Osteocyte (in vitro differentiated cells): ENCODE data around the gene SIT1. TPM values are rescaled to one million over a fixed set of nuclear protein-coding genes. Genes with fewer than 3 reads are reported as not detected.
A peak's percentile ranks its signal among the peaks of the same experiment; 100 is the strongest.
"Not testable (repeated sequence)": the region's sequence is repeated elsewhere in the genome, so short reads cannot be mapped to it uniquely, and the experiment has no call there.

ENCODE experiments used
- DNase-seq: peaks from one replicate; pipeline ENCODE4 v3.0.0; 2021; ENCODE audit warnings: mixed read lengths; ENCODE audit not compliant: unreplicated experiment; ENCODE audit errors: extremely low spot score
- H3K27ac Mint-ChIP-seq: one replicate; pipeline ENCODE4 v1.8.0; 2021; ENCODE audit warnings: mild to moderate bottlenecking, mixed read lengths; ENCODE audit not compliant: unreplicated experiment
- H3K27me3 Mint-ChIP-seq: one replicate; pipeline ENCODE4 v1.8.0; 2021; ENCODE audit warnings: mixed read lengths; ENCODE audit not compliant: unreplicated experiment
- H3K36me3 Mint-ChIP-seq: one replicate; pipeline ENCODE4 v1.8.0; 2021; ENCODE audit warnings: mixed read lengths; ENCODE audit not compliant: unreplicated experiment
- H3K4me1 Mint-ChIP-seq: one replicate; pipeline ENCODE4 v1.8.0; 2021; ENCODE audit warnings: mixed read lengths; ENCODE audit not compliant: unreplicated experiment
- H3K4me3 Mint-ChIP-seq: one replicate; pipeline ENCODE4 v1.8.0; 2021; ENCODE audit warnings: mild to moderate bottlenecking, moderate library complexity, mixed read lengths; ENCODE audit not compliant: unreplicated experiment
- H3K9me3 Mint-ChIP-seq: one replicate; pipeline ENCODE4 v1.8.0; 2021; ENCODE audit warnings: mixed read lengths; ENCODE audit not compliant: unreplicated experiment
- CTCF ChIP-seq: fragments of 200-600 bp; sonication (generic); IDR thresholded peaks from 2 replicates; pipeline ENCODE4 v1.5.0; 2021; ENCODE audit warnings: antibody characterized with exemption, mild to moderate bottlenecking, moderate library complexity
- total RNA-seq: library from RNA; stranded (reverse); gene quantifications from 2 replicates; pipeline ENCODE4 v1.2.1, GENCODE V29; 2021

Gene SIT1
- total RNA-seq, 1 donor from 2014 or later = not detected

DNA sequence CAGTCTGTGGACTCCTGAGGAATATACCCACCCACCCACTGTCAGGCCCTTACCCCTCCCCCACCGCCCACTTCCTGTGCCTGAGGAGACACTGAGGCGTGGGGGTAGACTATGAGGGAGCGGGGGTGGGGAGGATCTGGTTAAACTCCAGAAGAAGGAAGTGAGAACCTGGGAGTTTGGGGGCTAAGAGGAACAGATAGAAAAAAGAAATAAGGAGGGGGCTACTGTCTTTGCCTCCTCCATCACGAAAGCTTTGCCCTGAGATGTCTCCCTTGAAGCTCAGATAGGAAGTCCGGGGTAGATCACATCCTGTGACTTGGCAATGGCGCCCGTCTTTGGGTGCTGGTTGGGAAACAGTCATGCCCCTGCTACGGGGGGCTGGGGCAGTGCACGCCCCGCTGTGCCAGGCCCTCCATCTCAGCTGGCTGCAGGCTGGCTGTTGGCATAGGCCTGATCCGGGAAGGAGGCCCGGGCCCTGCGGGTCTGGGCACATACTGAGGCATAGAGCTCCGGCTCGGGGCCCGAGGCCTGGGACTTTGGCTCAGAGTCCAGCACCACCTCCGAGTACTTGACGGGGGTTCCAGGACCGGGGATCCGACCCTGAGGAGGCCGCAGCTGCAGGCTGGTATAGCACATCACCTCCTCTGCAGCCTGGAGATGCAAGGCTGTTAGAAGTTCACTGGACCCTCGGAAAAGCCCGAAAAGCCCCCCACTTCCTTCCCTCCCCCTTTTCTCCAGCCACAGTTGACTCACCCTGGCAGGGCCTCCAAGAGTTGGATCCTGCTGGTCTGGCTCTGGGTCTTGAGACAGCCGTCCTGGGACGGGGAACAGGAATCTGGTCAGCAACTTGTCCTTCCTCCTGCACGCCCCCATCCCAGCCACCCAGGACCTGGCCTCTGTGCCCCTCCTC, 1.0 kb downstream of the SIT1 start:
- H3K4me3 Mint-ChIP-seq = no peak overlapping the region
- no peak for TF ChIP-seq CTCF
- no peaks in the 10 kb centered on the region for H3K27me3 Mint-ChIP-seq
- no peak for DNase-seq
- no peaks in the 10 kb centered on the region for H3K36me3 Mint-ChIP-seq
- no peak overlapping the region for H3K27ac Mint-ChIP-seq
- peaks cover 9% of the 10 kb centered on the region for H3K4me1 Mint-ChIP-seq
- no peaks in the 10 kb centered on the region for H3K9me3 Mint-ChIP-seq

GRCh38 chr9:35646533-35647265, 4.0 kb downstream of the SIT1 start:
- H3K9me3 Mint-ChIP-seq = no peaks in the 10 kb centered on the region
- peaks cover 9% of the 10 kb centered on the region for H3K4me1 Mint-ChIP-seq
- H3K36me3 Mint-ChIP-seq = no peaks in the 10 kb centered on the region
- H3K4me3 Mint-ChIP-seq = peak overlapping the region; percentile 85
- peak; percentile 92 for TF ChIP-seq CTCF
- peak; percentile 98 for DNase-seq
- peak overlapping the region; percentile 93 for H3K27ac Mint-ChIP-seq
- no peaks in the 10 kb centered on the region for H3K27me3 Mint-ChIP-seq

- Mint-ChIP-seq H3K4me1 (peaks cover 9% of the 10 kb centered on the region), H3K9me3 (no peaks in the 10 kb centered on the region), H3K4me3 (peak overlapping the region; percentile 85), H3K36me3 (no peaks in the 10 kb centered on the region), H3K27me3 (no peaks in the 10 kb centered on the region), H3K27ac (peak overlapping the region; percentile 93)
- no peak for TF ChIP-seq CTCF
- DNase-seq = no peak
Measured at GRCh38 chr9:35646153-35646532, 4.6 kb downstream of the SIT1 start.

DNA sequence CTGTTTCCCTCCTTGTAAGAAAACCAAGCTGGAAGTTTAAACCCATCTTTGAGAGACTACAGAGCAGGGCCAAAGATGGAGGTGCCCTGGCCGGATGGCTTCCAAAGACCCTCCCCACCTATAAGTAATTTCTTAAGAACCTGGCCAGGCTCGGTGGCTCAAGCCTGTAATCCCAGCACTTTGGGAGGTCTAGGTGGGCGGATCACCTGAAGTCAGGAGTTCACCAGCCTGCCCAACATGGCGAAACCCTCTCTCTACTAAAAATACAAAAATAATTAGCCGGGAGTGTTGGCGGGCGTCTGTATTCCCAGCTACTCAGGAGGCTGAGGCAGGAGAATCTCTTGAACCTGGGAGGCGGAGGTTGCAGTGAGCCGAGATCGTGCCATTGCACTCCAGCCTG, 5.0 kb downstream of the SIT1 start:
- H3K4me1 Mint-ChIP-seq, H3K27me3 Mint-ChIP-seq, H3K36me3 Mint-ChIP-seq, H3K9me3 Mint-ChIP-seq, DNase-seq: not testable (repeated sequence)
- Mint-ChIP-seq H3K4me3 (peak overlapping the region; percentile 85), H3K27ac (peak overlapping the region; percentile 93)

GRCh38 chr9:35643046-35643445, 7.7 kb downstream of the SIT1 start:
- Mint-ChIP-seq H3K27ac (no peak overlapping the region), H3K27me3 (peaks cover under 1% of the 10 kb centered on the region), H3K36me3 (peaks cover 4% of the 10 kb centered on the region), H3K4me3 (no peak overlapping the region), H3K9me3 (no peaks in the 10 kb centered on the region), H3K4me1 (peaks cover 15% of the 10 kb centered on the region)
- no peak for DNase-seq
- no peak for TF ChIP-seq CTCF

DNA sequence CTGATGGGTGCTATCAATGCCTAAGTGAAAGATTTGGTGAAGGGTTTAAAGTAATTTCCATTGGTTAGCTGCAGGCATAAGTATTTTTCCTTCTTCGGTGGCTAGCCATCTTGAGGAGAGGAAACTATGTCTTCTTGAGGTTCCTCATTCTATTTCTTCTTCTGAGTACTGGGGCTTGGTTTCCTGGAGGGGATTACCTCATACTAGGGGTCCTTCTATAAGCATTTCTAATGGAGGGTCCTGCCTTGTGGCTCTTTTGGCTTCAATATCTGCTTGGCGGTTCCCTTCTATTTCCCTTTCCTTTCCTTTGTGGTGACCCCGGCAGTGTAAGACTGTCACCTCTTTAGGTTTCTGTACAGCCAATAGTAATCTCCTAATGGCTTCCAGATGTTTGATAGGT, 9.3 kb downstream of the SIT1 start:
- Mint-ChIP-seq H3K4me1 (peaks cover 11% of the 10 kb centered on the region), H3K27me3 (peaks cover 12% of the 10 kb centered on the region)
- not testable (repeated sequence) for H3K9me3 Mint-ChIP-seq, DNase-seq, H3K36me3 Mint-ChIP-seq, H3K27ac Mint-ChIP-seq, H3K4me3 Mint-ChIP-seq

GRCh38 chr9:35640431-35640830, 10.3 kb downstream of the SIT1 start:
- H3K27me3 Mint-ChIP-seq = peaks cover 21% of the 10 kb centered on the region
- not testable (repeated sequence) for H3K36me3 Mint-ChIP-seq, H3K27ac Mint-ChIP-seq, H3K9me3 Mint-ChIP-seq, H3K4me3 Mint-ChIP-seq, H3K4me1 Mint-ChIP-seq, DNase-seq
